GM10266 (cell line): Measurements from ENCODE around the gene FNDC3A.

Experiments
- DNase-seq: peaks from one replicate; pipeline ENCODE4 v3.0.0; 2012; ENCODE audit errors: extremely low spot score
- TF ChIP-seq, protein P1 (sequence below): IDR thresholded peaks from 2 replicates; pipeline ENCODE4 v1.5.1; 2012; ENCODE audit warnings: mild to moderate bottlenecking, low read depth; ENCODE audit not compliant: control insufficient read depth, insufficient read depth; ENCODE audit errors: missing control alignments

The FNDC3A gene

DNA sequence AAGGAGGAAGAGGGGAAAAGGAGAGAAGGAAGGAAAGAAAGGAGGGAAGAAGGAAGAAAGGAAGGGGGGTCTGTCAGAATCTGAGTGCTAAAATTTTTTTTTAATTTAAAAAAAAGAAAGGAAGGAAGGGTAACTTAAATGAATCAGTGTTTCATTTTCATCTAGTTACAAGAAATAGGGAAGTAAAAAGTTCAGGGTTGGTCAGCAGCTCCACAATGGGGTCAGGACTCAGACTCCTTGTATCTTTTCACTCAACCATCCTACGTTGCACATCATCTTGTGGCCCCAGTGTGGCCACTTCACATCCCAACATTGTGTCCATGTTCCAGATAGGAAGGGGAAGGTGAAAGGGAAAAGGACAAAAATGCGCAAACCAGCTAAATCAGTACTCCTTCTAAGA is 14.3 kb upstream of the FNDC3A start:
- no peak for DNase-seq
- TF ChIP-seq, protein P1, sequence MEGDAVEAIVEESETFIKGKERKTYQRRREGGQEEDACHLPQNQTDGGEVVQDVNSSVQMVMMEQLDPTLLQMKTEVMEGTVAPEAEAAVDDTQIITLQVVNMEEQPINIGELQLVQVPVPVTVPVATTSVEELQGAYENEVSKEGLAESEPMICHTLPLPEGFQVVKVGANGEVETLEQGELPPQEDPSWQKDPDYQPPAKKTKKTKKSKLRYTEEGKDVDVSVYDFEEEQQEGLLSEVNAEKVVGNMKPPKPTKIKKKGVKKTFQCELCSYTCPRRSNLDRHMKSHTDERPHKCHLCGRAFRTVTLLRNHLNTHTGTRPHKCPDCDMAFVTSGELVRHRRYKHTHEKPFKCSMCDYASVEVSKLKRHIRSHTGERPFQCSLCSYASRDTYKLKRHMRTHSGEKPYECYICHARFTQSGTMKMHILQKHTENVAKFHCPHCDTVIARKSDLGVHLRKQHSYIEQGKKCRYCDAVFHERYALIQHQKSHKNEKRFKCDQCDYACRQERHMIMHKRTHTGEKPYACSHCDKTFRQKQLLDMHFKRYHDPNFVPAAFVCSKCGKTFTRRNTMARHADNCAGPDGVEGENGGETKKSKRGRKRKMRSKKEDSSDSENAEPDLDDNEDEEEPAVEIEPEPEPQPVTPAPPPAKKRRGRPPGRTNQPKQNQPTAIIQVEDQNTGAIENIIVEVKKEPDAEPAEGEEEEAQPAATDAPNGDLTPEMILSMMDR, result no peak

DNA sequence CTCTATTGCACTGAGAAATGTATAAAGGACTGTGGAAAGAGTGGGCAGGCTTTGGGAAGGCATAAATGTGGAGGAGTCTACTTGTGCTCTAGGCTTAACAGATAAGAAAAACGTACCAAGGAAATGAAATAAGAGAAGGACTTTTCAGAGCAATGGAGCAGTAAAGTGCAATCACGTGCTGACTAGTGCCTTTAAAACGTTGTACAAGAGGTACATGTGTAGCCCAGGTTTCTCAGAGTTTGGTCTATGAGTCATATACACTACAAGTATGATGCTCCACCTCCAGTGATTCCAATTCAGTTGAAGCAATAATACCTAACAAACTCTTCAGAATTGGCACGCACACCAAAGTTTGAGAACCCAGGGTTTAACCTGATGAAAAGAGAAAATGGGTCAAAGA is 13.4 kb upstream of the FNDC3A start:
- no peak for DNase-seq
- TF ChIP-seq, protein P1, result no peak

DNA sequence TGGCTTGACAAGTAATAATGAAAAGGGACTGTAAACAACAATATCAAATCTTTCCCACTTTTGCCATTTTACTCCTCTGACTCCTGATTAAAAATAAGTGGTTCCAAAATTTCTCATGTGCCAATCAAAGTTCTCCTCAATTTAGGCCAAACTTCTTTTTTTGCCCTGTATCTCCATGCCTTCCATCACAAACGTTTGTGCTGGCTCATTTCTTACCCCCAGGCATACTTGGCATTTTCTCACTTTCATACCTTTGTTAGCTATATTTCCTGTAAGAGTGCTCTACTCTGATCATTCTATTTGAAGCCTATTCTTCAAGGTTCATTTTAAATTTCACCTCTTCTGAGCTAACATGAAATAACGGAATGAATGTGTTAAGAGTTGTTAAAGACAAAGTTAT is 10.0 kb upstream of the FNDC3A start:
- TF ChIP-seq, protein P1, result no peak
- no peak for DNase-seq

DNA sequence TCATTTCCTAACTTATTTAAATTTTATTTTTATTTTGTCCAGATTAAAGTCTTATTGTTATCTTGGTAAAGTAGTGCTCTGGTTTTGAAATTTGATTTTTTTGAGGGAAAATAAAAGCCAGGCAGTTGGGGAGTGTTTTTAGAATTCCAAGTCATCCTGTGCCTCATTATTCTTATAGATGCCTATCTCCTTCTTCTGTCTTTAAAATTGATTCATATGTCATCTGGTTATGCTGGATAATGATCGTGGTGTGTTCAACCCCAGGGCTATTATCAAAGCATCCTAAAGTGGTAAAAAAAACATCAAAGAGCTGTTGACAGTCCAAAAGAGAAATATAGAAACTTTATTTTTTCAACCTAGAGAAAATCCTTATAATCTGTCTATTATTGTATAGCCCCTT is 6.0 kb upstream of the FNDC3A start:
- TF ChIP-seq, protein P1, result no peak
- no peak for DNase-seq

DNA sequence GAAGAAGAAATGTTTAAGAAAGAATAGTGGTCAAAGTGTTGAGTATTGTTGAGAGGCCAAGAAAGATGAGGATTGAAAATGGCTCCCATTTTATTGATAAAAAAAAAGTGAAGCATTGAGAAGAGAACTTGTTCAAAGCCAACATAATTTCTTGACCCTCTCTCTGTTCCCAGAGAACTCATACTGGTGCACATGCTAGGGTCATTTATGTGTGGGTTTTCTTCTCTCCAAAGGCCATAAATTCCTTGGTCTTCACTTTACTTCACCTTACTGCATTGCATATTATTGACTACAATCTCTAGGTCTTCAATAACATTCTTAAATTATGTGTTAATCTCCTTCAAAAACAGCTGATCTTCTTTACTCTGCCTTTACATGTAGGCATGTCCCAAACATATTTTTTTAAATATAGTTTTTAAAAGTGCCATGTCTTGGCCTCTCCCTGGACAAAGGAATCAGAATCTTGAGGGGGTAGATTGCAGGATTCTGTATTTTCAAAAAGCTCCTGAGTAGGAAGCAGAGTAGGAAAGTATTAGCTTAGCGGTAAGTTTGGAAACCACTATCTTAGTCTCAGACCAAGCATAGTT is 1.8 kb upstream of the FNDC3A start:
- DNase-seq, result no peak
- TF ChIP-seq, protein P1, result no peak

DNA sequence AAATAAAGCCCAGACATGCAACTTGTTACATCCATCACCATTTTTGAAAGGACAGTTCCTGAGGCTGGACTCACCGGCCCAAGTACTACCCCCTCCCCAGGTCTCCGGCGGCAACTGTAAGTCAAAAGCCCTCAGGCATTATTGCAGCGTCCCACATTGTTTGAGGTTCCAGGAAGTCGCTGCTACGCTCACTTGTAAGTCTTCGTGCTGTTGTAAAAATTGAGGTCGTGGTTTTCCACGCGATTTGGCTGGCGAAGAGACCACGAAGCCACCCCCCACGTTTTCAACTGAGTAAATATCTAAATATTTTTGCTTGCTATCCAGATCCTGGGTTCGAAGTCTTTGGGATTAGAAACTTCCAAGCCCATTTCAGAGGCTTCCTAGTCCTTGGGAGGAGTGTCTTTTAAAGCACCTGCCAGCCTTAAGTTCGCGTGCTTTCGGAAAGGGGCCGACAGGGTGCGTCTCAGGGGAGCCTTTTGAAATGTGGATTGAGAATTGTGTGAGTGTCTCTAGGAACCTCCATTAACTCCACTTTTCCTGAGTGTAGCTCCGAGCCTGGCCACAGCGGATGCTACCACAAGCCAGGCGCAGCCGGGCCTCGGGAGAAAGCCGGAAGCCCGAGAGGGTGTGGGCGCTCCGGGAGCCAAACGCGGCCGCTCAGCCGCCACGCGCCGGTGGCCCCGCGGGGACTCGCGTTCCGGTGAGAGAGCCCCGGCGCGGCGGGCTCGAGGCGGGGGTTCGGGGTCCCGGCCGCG is 434 bp upstream of the FNDC3A start:
- TF ChIP-seq, protein P1, result peak; percentile 5
- DNase-seq, result no peak

DNA sequence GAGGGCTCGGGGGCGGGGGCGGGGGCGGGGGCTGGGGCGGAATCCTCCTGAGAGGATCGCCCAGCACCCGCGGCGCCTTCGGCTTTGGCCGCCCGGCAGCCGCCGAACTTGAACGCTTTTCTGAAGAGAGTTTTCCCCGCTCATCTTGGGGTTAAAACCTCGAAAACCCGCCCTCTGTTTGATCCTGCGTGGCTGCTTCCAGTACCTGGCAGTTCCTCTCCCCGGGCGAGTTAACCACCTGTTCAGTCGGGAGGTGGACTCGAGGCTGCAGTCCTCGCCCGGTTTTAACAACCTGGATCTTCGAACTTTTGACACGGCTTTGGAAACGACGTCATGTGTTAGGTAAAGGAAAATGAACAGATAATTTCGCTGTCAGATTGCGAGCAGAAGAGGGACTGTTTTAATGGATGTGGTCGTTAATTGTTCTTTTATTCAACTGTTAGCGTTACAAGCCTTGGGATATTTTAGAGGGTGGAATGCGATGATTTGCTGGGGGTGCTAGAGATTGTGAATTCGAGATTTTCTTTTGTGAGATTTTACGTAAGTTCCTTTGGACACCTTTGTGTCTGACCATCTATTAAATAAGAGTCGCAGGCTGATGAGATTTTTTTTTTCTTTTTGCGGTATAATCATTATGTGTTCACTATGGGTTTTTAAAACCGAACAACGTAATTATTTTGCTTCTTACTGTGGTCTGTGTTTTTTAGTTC is 1.0 kb downstream of the FNDC3A start:
- TF ChIP-seq, protein P1, result no peak
- DNase-seq, result no peak
